HEK293 (cell line): ENCODE results near the gene NOTCH3.

ENCODE experiments used
- CTCF ChIA-PET: fragments of 350-600 bp; formaldehyde crosslinking; extraction: SDS; loops from one replicate; lab custom pipeline; 2021; ENCODE audit warnings: antibody characterized with exemption; lab: Yijun Ruan, JAX
- POLR2A ChIA-PET: fragments of 300-600 bp; formaldehyde crosslinking; extraction: SDS; loops from one replicate; lab custom pipeline; 2020; ENCODE audit warnings: antibody characterized with exemption, inconsistent platforms; lab: Yijun Ruan, JAX
- H3K27ac ChIP-seq: fragments of 200-500 bp; sonication (Bioruptor generic); 2 replicates; pipeline ENCODE4 v1.5.1; 2014; ENCODE audit warnings: low read depth, low read length, control low read depth, inconsistent platforms; ENCODE audit errors: extremely low read depth
- H3K36me3 ChIP-seq, 2 experiments: fragments of 200-500 bp in 1 of 2; sonication (Bioruptor generic) in 1 of 2; 1 replicate in 1 of 2; 2 replicates in 1 of 2; pipeline ENCODE4 v1.5.1; 2014 to 2017; ENCODE audit warnings: inconsistent platforms in 2 of 2, low read length in 2 of 2; ENCODE audit not compliant: control insufficient read depth in 2 of 2, insufficient read depth in 1 of 2
- H3K4me1 ChIP-seq: fragments of 200-500 bp; sonication (Bioruptor generic); 2 replicates; pipeline ENCODE4 v1.5.1; 2014; ENCODE audit warnings: mild to moderate bottlenecking, low read length, inconsistent platforms; ENCODE audit not compliant: control insufficient read depth, insufficient read depth
- H3K4me3 ChIP-seq: 2 replicates; pipeline ENCODE4 v1.5.1; 2011; ENCODE audit warnings: low read depth, mild to moderate bottlenecking, control low read depth, low read length, moderate library complexity
- H3K9me3 ChIP-seq: fragments of 200-500 bp; sonication (Bioruptor generic); 2 replicates; pipeline ENCODE4 v1.5.1; 2014; ENCODE audit warnings: low read depth, low read length, inconsistent platforms; ENCODE audit not compliant: control insufficient read depth, insufficient read depth
- ELK4 ChIP-seq: IDR thresholded peaks from 2 replicates; pipeline ENCODE4 v1.6.1; 2011; ENCODE audit warnings: mild to moderate bottlenecking, low read depth, low read length, borderline replicate concordance
- GLIS1 ChIP-seq: fragments of 450-650 bp; formaldehyde crosslinking; IDR thresholded peaks from 2 replicates; pipeline ENCODE4 v1.5.1; 2016; ENCODE audit warnings: missing biosample characterization, missing genetic modification characterization
- KLF1 ChIP-seq: fragments of 450-650 bp; formaldehyde crosslinking; IDR thresholded peaks from 2 replicates; pipeline ENCODE4 v1.5.1; 2016; ENCODE audit warnings: missing biosample characterization, missing genetic modification characterization
- KLF17 ChIP-seq: fragments of 450-650 bp; formaldehyde crosslinking; IDR thresholded peaks from 2 replicates; pipeline ENCODE4 v1.5.1; 2016; ENCODE audit warnings: missing biosample characterization, missing genetic modification characterization
- OSR2 ChIP-seq: fragments of 450-650 bp; formaldehyde crosslinking; IDR thresholded peaks from 2 replicates; pipeline ENCODE4 v1.5.1; 2016; ENCODE audit warnings: missing biosample characterization, missing genetic modification characterization
- RBAK ChIP-seq: fragments of 450-650 bp; formaldehyde crosslinking; IDR thresholded peaks from 2 replicates; pipeline ENCODE4 v1.5.1; 2016; ENCODE audit warnings: missing biosample characterization, missing genetic modification characterization
- SCRT1 ChIP-seq: fragments of 450-650 bp; formaldehyde crosslinking; IDR thresholded peaks from 2 replicates; pipeline ENCODE4 v1.5.1; 2016; ENCODE audit warnings: missing biosample characterization, missing genetic modification characterization, borderline replicate concordance
- YY1 ChIP-seq: fragments of 450-650 bp; formaldehyde crosslinking; IDR thresholded peaks from 2 replicates; pipeline ENCODE4 v1.5.1; 2018; ENCODE audit warnings: missing biosample characterization, missing genetic modification characterization
- ZNF10 ChIP-seq: fragments of 450-650 bp; formaldehyde crosslinking; IDR thresholded peaks from 2 replicates; pipeline ENCODE4 v1.5.1; 2017; ENCODE audit warnings: missing biosample characterization, missing genetic modification characterization
- ZNF138 ChIP-seq: fragments of 450-650 bp; formaldehyde crosslinking; IDR thresholded peaks from 2 replicates; pipeline ENCODE4 v1.5.1; 2016; ENCODE audit warnings: missing biosample characterization, missing genetic modification characterization, borderline replicate concordance
- ZNF202 ChIP-seq: fragments of 450-650 bp; formaldehyde crosslinking; IDR thresholded peaks from 2 replicates; pipeline ENCODE4 v1.5.1; 2016; ENCODE audit warnings: missing biosample characterization, missing genetic modification characterization, borderline replicate concordance
- ZNF214 ChIP-seq: fragments of 450-650 bp; formaldehyde crosslinking; IDR thresholded peaks from 2 replicates; pipeline ENCODE4 v1.5.1; 2017; ENCODE audit warnings: missing biosample characterization, mild to moderate bottlenecking, missing genetic modification characterization, borderline replicate concordance
- ZNF394 ChIP-seq: fragments of 450-650 bp; formaldehyde crosslinking; IDR thresholded peaks from 2 replicates; pipeline ENCODE4 v1.5.1; 2016; ENCODE audit warnings: missing biosample characterization, missing genetic modification characterization, mild to moderate bottlenecking, moderate library complexity, borderline replicate concordance
- ZNF473 ChIP-seq: fragments of 450-650 bp; formaldehyde crosslinking; IDR thresholded peaks from 2 replicates; pipeline ENCODE4 v1.5.1; 2017; ENCODE audit warnings: missing biosample characterization, missing genetic modification characterization
- ZNF513 ChIP-seq: fragments of 450-650 bp; IDR thresholded peaks from 2 replicates; pipeline ENCODE4 v1.5.1; 2018; ENCODE audit warnings: missing biosample characterization, missing genetic modification characterization
- ZNF518A ChIP-seq: fragments of 450-650 bp; formaldehyde crosslinking; conservative IDR thresholded peaks from 2 replicates; pipeline ENCODE4 v1.5.1; 2016; ENCODE audit warnings: low read depth, missing biosample characterization, missing genetic modification characterization
- ZNF555 ChIP-seq: fragments of 450-650 bp; formaldehyde crosslinking; conservative IDR thresholded peaks from 2 replicates; pipeline ENCODE4 v1.5.1; 2017; ENCODE audit warnings: missing biosample characterization, mild to moderate bottlenecking, missing genetic modification characterization, inconsistent platforms
- ZNF629 ChIP-seq: fragments of 450-650 bp; formaldehyde crosslinking; IDR thresholded peaks from 2 replicates; pipeline ENCODE4 v1.5.1; 2017; ENCODE audit warnings: missing biosample characterization, missing genetic modification characterization
- ZNF701 ChIP-seq: fragments of 450-650 bp; formaldehyde crosslinking; IDR thresholded peaks from 2 replicates; pipeline ENCODE4 v1.5.1; 2016; ENCODE audit warnings: missing biosample characterization, missing genetic modification characterization
- ZSCAN16 ChIP-seq: fragments of 450-650 bp; formaldehyde crosslinking; IDR thresholded peaks from 2 replicates; pipeline ENCODE4 v1.5.1; 2016; ENCODE audit warnings: missing biosample characterization, missing genetic modification characterization
- ZSCAN18 ChIP-seq: fragments of 450-650 bp; formaldehyde crosslinking; IDR thresholded peaks from 2 replicates; pipeline ENCODE4 v1.5.1; 2016; ENCODE audit warnings: missing biosample characterization, missing genetic modification characterization
- TF ChIP-seq, protein P1 (sequence below): fragments of 450-650 bp; formaldehyde crosslinking; IDR thresholded peaks from 2 replicates; pipeline ENCODE4 v1.5.1; 2017; ENCODE audit warnings: missing biosample characterization, missing genetic modification characterization

Gene NOTCH3

DNA sequence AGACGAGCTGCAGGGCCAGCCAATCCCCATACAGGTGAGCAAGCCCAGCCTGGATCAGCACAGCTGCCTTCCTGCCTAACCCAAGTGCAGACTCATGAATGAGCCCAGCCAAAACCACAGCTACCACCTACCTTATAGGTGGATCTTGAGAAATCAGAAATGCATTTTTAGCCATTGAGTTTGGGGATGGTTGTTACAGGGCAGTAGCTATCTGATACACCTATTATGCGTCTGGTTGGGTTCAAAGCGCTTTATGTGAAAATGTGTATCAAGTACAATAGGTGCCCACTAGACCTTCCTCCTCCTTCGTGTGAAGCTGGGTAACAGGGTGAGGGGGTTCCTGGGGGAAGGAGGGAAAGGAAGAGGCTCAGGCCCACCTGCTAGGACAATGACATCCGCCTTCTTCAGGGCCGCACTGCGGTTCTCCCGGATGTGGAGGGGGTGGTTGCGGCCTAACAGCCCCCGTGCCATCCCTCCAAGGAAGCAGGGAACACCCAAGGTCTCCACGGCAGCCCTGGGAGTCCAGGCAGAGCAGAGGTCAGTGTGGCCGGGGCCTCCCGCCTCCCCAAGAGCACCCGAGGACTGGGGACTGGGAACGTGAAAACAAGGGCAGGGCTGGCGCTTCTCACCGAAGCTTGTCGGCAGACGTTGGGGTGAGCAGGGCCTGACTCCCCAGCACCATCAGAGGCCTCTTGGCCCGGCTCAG, 81.9 kb downstream of the NOTCH3 start:
- H3K36me3 ChIP-seq = peaks cover 0 to 83% of the 10 kb centered on the region in 2 experiments; a peak in 2 of 3 replicates
- ChIA-PET CTCF (interaction anchor here (0.9 kb wide), 1 partner anchor 32 kb away, joined by 4 read pairs; no protein-coding TSS in a partner anchor), POLR2A (no interaction called here)
- TF ChIP-seq KLF17 (tag by site-specific recombination) = no peak
- TF ChIP-seq RBAK = peak; percentile 100
- TF ChIP-seq GLIS1 = no peak
- no peak for TF ChIP-seq ZSCAN16
- TF ChIP-seq ZNF701 = no peak
- TF ChIP-seq YY1 (tag by site-specific recombination) = no peak
- TF ChIP-seq SCRT1 (tag by site-specific recombination) = no peak
- H3K9me3 ChIP-seq = no peaks in the 10 kb centered on the region
- H3K27ac ChIP-seq = no peak overlapping the region
- no peak overlapping the region for H3K4me3 ChIP-seq
- H3K4me1 ChIP-seq = no peaks in the 10 kb centered on the region

GRCh38 chr19:15118248-15118647, 82.5 kb downstream of the NOTCH3 start:
- Histone ChIP-seq H3K27ac (no peak overlapping the region), H3K4me3 (no peak overlapping the region), H3K36me3 (peaks cover 0 to 90% of the 10 kb centered on the region in 2 experiments; a peak in 2 of 3 replicates), H3K9me3 (no peaks in the 10 kb centered on the region), H3K4me1 (no peaks in the 10 kb centered on the region)
- CTCF ChIA-PET = no interaction called here
- POLR2A ChIA-PET = no interaction called here
- TF ChIP-seq ZNF214 = no peak
- TF ChIP-seq ZNF138 = no peak
- TF ChIP-seq ZNF518A (tag by site-specific recombination) = no peak
- no peak for TF ChIP-seq ZNF394 (tag by site-specific recombination)
- TF ChIP-seq ZNF513 = no peak
- TF ChIP-seq ZNF629 (tag by site-specific recombination) = no peak
- TF ChIP-seq ZNF10 (tag by site-specific recombination) = no peak
- TF ChIP-seq ZSCAN18 (tag by site-specific recombination) = no peak
- TF ChIP-seq, protein P1, sequence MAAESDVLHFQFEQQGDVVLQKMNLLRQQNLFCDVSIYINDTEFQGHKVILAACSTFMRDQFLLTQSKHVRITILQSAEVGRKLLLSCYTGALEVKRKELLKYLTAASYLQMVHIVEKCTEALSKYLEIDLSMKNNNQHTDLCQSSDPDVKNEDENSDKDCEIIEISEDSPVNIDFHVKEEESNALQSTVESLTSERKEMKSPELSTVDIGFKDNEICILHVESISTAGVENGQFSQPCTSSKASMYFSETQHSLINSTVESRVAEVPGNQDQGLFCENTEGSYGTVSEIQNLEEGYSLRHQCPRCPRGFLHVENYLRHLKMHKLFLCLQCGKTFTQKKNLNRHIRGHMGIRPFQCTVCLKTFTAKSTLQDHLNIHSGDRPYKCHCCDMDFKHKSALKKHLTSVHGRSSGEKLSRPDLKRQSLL (tag by site-specific recombination) = no peak
- no peak for TF ChIP-seq ZNF473 (tag by site-specific recombination)
- no peak for TF ChIP-seq KLF1 (tag by site-specific recombination)
- no peak for TF ChIP-seq ZNF202 (tag by site-specific recombination)
- TF ChIP-seq ELK4 = no peak
- TF ChIP-seq ZNF555 = no peak
- no peak for TF ChIP-seq OSR2
